GM12874 (cell line): ENCODE results near the gene UMAD1.

Source experiments
- TF ChIP-seq, protein P1 (sequence below): IDR thresholded peaks from 2 replicates; pipeline ENCODE4 v1.5.1; 2011; ENCODE audit warnings: low read depth, mild to moderate bottlenecking, control low read depth, low read length, moderate library complexity; ENCODE audit not compliant: insufficient read depth

UMAD1 gene

DNA sequence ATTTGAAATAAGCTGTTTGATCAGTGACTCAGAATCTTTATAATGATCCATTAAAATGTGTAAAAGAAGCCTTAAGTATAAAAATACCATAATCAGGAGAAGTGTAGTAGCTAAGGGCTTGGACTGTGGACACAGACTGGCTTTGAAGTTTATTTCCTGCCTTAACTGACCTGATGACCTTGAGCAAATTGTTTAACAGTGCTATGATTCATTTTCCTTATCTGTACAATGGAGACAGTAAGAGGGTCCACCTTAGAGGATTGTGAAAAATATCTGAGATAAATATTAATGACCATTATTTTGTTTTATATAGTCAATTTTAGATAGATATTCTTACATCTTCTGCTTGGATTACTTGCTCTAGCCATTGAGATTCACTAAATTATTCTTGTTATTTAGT is 91.2 kb downstream of the UMAD1 start:
- TF ChIP-seq, protein P1, sequence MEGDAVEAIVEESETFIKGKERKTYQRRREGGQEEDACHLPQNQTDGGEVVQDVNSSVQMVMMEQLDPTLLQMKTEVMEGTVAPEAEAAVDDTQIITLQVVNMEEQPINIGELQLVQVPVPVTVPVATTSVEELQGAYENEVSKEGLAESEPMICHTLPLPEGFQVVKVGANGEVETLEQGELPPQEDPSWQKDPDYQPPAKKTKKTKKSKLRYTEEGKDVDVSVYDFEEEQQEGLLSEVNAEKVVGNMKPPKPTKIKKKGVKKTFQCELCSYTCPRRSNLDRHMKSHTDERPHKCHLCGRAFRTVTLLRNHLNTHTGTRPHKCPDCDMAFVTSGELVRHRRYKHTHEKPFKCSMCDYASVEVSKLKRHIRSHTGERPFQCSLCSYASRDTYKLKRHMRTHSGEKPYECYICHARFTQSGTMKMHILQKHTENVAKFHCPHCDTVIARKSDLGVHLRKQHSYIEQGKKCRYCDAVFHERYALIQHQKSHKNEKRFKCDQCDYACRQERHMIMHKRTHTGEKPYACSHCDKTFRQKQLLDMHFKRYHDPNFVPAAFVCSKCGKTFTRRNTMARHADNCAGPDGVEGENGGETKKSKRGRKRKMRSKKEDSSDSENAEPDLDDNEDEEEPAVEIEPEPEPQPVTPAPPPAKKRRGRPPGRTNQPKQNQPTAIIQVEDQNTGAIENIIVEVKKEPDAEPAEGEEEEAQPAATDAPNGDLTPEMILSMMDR = no peak

DNA sequence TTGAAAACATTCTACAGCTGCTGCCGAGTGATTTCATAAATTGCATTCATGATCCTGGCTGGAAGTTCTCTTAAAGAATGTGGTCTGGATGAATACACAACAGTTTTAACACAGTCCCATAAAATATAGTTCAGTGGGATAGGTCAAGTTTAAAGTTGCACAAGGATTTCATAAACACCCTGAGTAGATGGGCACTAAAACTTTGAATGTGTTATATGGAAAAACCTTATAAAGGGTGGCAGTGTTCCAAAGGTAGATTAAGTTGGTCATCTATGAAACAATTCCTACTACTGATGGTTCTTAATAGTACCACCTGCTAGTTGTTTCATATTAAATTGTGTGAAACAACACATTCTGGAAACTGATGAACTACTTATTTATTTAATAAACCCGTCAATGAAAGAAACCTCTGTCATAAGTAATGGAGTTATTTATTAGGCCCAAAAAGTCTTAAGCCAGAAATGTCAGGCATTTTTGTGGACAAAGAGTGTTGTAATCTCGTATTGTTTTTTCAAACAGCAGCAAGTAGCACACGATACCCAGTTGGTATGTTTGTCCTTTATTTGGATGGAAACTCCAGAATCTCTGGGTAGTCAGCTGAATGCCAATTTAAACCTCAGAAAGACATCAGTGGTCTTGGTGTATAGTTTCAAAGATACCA is 92.2 kb downstream of the UMAD1 start:
- TF ChIP-seq, protein P1 = no peak

DNA sequence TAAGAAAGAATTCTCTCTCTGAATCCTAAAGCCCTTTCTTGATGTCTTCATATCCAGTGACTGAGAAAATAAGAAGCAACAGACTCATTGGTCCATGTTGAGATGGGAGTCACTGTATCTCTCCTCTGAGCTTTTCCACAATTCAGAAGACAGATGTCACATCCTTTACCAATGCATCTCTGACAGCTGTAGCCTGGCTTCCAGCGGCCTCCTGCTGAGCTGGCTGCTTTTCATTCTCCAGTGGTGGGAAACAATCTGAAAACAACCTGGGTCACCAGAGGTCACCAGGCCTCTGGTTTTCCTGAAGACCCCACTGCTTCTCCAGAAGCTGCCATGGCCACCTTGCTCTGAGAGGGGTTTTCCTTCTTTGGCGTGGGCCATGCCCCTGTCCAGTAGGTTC is 96.1 kb downstream of the UMAD1 start:
- TF ChIP-seq, protein P1 = no peak

DNA sequence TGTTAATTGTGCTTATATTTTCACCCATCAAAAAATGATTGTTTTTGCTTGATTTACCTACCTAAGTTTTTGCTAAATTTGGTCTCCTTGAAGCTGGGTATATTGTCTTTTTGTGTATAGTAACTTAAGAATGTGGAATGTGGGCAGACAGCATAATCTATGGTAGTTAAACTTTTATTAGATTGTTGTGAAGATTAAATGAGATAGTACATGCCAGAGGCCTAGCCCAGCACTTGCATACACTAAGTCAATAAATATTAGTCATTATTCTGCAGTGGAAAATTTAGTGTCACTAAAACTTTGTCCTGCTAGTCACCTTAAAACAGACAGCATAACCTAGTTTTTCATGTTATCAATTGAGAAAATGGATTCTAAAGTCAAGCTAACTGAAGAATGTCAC is 97.1 kb downstream of the UMAD1 start:
- TF ChIP-seq, protein P1 = no peak

DNA sequence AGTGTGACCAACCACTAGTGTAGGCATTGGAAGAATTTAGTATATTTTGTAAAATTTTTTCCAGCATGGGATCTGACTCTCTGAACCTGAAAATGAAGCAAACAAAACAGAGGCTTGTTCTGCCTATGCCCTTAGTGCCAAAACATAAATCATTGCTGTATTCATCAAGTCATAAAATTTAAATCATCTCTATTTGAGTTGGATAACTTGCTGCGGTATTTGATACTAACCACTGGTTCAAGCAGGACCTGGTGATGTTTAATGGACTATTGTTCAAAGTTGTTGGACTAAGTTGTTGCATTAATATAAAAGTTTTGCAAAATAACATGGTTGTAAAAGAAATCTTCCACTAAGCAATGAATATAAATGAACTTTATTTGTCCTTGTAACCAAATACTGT is 97.6 kb downstream of the UMAD1 start:
- TF ChIP-seq, protein P1 = no peak

DNA sequence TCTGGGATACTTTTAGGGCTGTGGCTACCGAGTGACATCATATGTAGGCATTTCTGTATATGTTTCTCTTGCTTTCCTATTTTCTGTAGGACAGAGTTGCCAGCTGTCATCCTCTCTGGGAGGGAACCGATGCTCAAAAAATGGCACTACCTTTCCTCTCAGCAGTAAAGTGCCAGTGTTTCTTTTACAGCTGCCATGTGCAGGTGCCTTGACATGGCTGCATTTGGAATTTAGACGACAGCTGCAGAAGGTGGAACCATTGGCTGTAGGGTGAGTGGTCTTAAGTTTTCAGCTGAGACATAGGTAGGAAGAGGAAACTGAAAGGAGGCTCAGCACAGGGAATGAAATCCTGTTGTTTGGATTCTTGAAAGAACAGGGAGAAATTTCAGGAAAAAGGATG is 98.1 kb downstream of the UMAD1 start:
- TF ChIP-seq, protein P1 = no peak

DNA sequence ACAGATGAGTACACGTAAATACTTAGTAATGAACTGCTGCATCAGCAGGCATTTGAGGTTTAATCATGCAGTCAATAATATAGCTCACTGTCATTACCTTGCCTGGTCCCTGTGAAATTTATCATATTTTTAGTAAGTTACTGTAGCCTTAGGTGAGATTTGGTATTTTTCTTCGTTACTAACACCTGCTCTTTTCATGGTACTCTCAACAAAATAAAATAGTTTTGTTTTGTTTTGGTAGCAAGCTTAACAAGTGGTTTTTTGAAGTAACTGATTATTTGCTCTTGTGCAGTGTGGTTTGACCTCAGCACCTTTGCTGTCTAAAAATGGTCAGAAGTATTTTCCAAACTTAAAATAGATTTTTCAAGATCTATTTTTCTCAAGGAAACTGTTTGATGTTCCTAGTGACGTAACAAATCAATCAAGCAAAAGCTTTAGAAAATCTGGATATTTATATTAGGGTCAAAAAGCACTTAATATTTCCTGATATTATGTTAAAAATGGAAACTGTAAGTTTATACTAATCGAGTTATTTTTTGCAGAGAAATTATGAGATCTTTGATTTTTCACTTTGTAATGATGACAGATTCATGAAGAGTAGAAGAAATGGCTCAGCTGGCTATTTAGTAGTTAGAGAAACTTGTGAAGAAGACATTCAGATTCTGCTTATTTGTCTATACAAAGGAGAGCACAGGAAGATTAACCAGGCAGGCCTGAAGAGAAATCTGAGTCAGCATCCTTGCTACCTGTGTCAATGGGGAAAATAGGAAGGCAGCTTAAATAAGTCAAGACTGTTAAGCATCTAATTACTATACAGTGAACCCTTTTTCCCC is 98.9 kb downstream of the UMAD1 start:
- TF ChIP-seq, protein P1 = no peak
